HepG2 (cell line): ENCODE results near the gene GGPS1. TPM values are rescaled to one million over a fixed set of nuclear protein-coding genes. Genes with fewer than 3 reads are reported as not detected.
A peak's percentile ranks its signal among the peaks of the same experiment; 100 is the strongest.

Experiments used
- CHCHD3 ChIP-seq: sonication (generic); formaldehyde crosslinking; IDR thresholded peaks from 2 replicates; pipeline ENCODE4 v1.8.0; 2022; ENCODE audit warnings: mild to moderate bottlenecking, missing genetic modification reagents, moderate library complexity
- EP300 ChIP-seq, 3 experiments: sonication (generic) in 1 of 3; formaldehyde crosslinking in 1 of 3; IDR thresholded peaks; 2 replicates each; pipeline versions ENCODE4 v1.5.1 to v1.6.1; 2011 to 2020; ENCODE audit warnings: low read depth in 2 of 3, low read length in 2 of 3, borderline replicate concordance in 1 of 3, improper control_type of control experiment in 1 of 3, mild to moderate bottlenecking in 1 of 3, missing genetic modification reagents in 1 of 3, moderate library complexity in 1 of 3
- ESRRA ChIP-seq: sonication (generic); formaldehyde crosslinking; IDR thresholded peaks from 2 replicates; pipeline ENCODE4 v1.5.1; 2020; ENCODE audit warnings: mild to moderate bottlenecking, low read depth, missing genetic modification reagents
- FOXP4 ChIP-seq: sonication (generic); formaldehyde crosslinking; IDR thresholded peaks from 2 replicates; pipeline ENCODE4 v1.4.0; 2020; ENCODE audit warnings: missing genetic modification reagents
- GATAD1 ChIP-seq: IDR thresholded peaks from 2 replicates; pipeline ENCODE4 v1.6.1; 2016; ENCODE audit warnings: missing genetic modification reagents, missing compliant biosample characterization
- KAT7 ChIP-seq: IDR thresholded peaks from 2 replicates; pipeline ENCODE4 v1.6.1; 2018; ENCODE audit warnings: borderline replicate concordance, missing compliant biosample characterization
- KDM2A ChIP-seq: sonication (generic); formaldehyde crosslinking; IDR thresholded peaks from 2 replicates; pipeline ENCODE4 v1.4.0; 2020; ENCODE audit warnings: low read depth, missing genetic modification reagents, borderline replicate concordance
- MEF2D ChIP-seq: sonication (generic); formaldehyde crosslinking; IDR thresholded peaks from 2 replicates; pipeline ENCODE4 v1.5.1; 2020; ENCODE audit warnings: mild to moderate bottlenecking, missing genetic modification reagents
- NR2F2 ChIP-seq: IDR thresholded peaks from 2 replicates; pipeline ENCODE4 v1.6.1; 2012; ENCODE audit warnings: low read depth, inconsistent platforms, borderline replicate concordance
- RARA ChIP-seq: IDR thresholded peaks from 2 replicates; pipeline ENCODE4 v1.6.1; 2016; ENCODE audit warnings: missing genetic modification reagents, missing compliant biosample characterization
- SMC3 ChIP-seq: IDR thresholded peaks from 2 replicates; pipeline ENCODE4 v1.6.1; 2011; ENCODE audit warnings: low read length, improper control_type of control experiment
- SNRNP70 ChIP-seq: fragments of 200-400 bp; formaldehyde crosslinking; IDR thresholded peaks from 2 replicates; pipeline ENCODE4 v1.6.1; 2017; ENCODE audit warnings: mild to moderate bottlenecking, low read depth, low read length, moderate library complexity
- TBX3 ChIP-seq: fragments of 450-650 bp; IDR thresholded peaks from 2 replicates; pipeline ENCODE4 v1.6.1; 2017; ENCODE audit warnings: antibody characterized with exemption, mild to moderate bottlenecking, inconsistent platforms, borderline replicate concordance
- ZMYM2 ChIP-seq: sonication (generic); formaldehyde crosslinking; IDR thresholded peaks from 2 replicates; pipeline ENCODE4 v1.8.0; 2022; ENCODE audit warnings: mild to moderate bottlenecking, missing genetic modification reagents
- ZNF138 ChIP-seq: sonication (generic); formaldehyde crosslinking; IDR thresholded peaks from 2 replicates; pipeline ENCODE4 v1.5.0; 2020; ENCODE audit warnings: mild to moderate bottlenecking, low read depth, missing genetic modification reagents
- ZNF281 ChIP-seq: sonication (generic); formaldehyde crosslinking; IDR thresholded peaks from 2 replicates; pipeline ENCODE4 v1.4.0; 2020; ENCODE audit warnings: missing genetic modification reagents, borderline replicate concordance
- ZNF451 ChIP-seq: sonication (generic); formaldehyde crosslinking; IDR thresholded peaks from 2 replicates; pipeline ENCODE4 v1.5.0; 2020; ENCODE audit warnings: mild to moderate bottlenecking, missing genetic modification reagents
- ZNF564 ChIP-seq: sonication (generic); formaldehyde crosslinking; IDR thresholded peaks from 2 replicates; pipeline ENCODE4 v1.8.1; 2023; ENCODE audit warnings: mild to moderate bottlenecking, missing genetic modification reagents
- ZNF792 ChIP-seq: IDR thresholded peaks from 2 replicates; pipeline ENCODE4 v1.6.1; 2016
- polyA plus RNA-seq, 8 experiments: library from polyadenylated mRNA; depleted of rRNA in 3 of 8; stranded (reverse) in 7 of 8; unstranded in 1 of 8; fragments of >200 nt; fragmentation: Illumina TruSeq in 4 of 8; extraction: Trizol in 4 of 8; gene quantifications; 2 replicates each; pipeline versions ENCODE4 v1.2.1 to v1.2.3, GENCODE V29; 2011 to 2016; ENCODE audit warnings: low read depth in 4 of 8, missing spikeins in 1 of 8, mixed read lengths in 1 of 8; ENCODE audit not compliant: insufficient read depth in 1 of 8
- total RNA-seq, 5 experiments: library from RNA; depleted of rRNA; stranded (reverse); fragments of >200 nt; fragmentation: Illumina TruSeq; extraction: Trizol; gene quantifications; 2 replicates each; pipeline ENCODE4 v1.2.3, GENCODE V29; 2016; ENCODE audit warnings: low read depth in 1 of 5
- TF ChIP-seq, protein P1 (sequence below): sonication (generic); formaldehyde crosslinking; IDR thresholded peaks from 2 replicates; pipeline ENCODE4 v1.8.0; 2022; ENCODE audit warnings: missing genetic modification reagents, mild to moderate bottlenecking, moderate library complexity, borderline replicate concordance

Gene GGPS1
- total and polyA plus RNA-seq, 2 of the 13 experiments (the other 11 are each of a cell fraction or from before 2014, with no cell fraction given), result 28.8 to 42.6 TPM

DNA sequence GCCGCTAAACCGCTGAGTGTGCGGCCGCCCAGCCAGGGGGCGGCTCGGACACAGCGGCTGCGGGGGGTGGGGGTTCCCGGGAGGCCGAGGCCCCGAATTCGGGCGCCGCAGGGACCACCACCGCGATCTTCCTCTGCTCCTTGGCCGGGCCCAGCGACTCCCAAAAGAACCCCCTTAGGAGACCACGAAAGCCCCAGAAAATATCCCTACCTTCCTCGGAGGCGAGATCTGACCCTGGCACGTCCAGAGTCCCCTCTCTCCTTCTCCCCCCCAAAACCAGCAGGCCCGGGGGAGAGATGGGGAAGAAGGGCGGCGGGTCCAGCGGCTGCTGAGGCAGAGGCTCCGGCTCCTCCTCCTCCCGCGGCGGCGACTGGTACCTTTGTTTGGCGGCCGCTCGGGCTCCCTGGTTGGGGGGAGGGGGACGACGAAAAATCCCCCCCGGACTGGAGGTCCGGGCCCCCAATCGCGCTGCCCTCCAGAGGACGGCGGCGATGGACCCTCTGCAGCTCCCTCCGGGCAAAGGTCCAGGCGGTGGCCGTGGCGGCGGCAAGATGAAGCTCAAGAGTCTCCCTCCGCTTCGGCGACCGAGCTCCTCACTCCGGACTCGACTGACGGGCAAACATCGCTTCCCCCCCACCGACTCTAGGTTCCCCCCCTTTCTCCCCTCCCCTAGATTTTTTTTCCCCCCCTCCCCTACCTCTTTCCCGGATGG, 655 bp upstream of the GGPS1 start, which contains the start of gene ARID4B (continued):
- TF ChIP-seq KDM2A (CRISPR knock-in tag) (peak; percentile 54; the same call in 1 of the 2 replicates), KAT7 (CRISPR knock-in tag) (peak; percentile 72; the same call in 1 of the 2 replicates), RARA (no peak), ZNF451 (no peak), ZNF281 (CRISPR knock-in tag) (peak; percentile 49; the same call in 1 of the 2 replicates), TBX3 (no peak), EP300 (IDR thresholded peaks at IDR 0.05; ENCODE audit: low read depth in 2 of 2, low read length in 2 of 2) (no peak), EP300 (CRISPR knock-in tag; IDR thresholded peaks at IDR 0.05; ENCODE audit: borderline replicate concordance) (no peak), ESRRA (no peak), ZNF138 (no peak), SMC3 (no peak), CHCHD3 (CRISPR knock-in tag) (no peak; the same call in 1 of the 2 replicates), ZNF792 (0 out of 2 replicates have a peak, but pooled peaks have one; percentile 17), GATAD1 (CRISPR knock-in tag) (no peak), SNRNP70 (no peak), ZNF564 (CRISPR knock-in tag) (no peak), ZMYM2 (CRISPR knock-in tag) (no peak), FOXP4 (CRISPR knock-in tag) (no peak), NR2F2 (no peak), MEF2D (no peak)
- TF ChIP-seq, protein P1, sequence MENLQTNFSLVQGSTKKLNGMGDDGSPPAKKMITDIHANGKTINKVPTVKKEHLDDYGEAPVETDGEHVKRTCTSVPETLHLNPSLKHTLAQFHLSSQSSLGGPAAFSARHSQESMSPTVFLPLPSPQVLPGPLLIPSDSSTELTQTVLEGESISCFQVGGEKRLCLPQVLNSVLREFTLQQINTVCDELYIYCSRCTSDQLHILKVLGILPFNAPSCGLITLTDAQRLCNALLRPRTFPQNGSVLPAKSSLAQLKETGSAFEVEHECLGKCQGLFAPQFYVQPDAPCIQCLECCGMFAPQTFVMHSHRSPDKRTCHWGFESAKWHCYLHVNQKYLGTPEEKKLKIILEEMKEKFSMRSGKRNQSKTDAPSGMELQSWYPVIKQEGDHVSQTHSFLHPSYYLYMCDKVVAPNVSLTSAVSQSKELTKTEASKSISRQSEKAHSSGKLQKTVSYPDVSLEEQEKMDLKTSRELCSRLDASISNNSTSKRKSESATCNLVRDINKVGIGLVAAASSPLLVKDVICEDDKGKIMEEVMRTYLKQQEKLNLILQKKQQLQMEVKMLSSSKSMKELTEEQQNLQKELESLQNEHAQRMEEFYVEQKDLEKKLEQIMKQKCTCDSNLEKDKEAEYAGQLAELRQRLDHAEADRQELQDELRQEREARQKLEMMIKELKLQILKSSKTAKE (CRISPR knock-in tag), result no peak
